Suprapubic skin (tissue), 4 donors: ENCODE data around the gene KRT33A. TPM values are rescaled to one million over a fixed set of nuclear protein-coding genes. Genes with fewer than 3 reads are reported as not detected.

ENCODE experiments used
- DNase-seq, 2 donors: peaks; one replicate each; pipeline ENCODE4 v3.0.0-alpha.2; 2019; ENCODE audit warnings: low spot score in 2 of 2
- H3K27ac ChIP-seq: fragments of 200-600 bp; sonication (generic); one replicate; pipeline ENCODE4 v1.5.1; 2019
- H3K27me3 ChIP-seq: fragments of 200-600 bp; sonication (generic); one replicate; pipeline ENCODE4 v1.5.1; 2019
- H3K36me3 ChIP-seq: fragments of 200-600 bp; sonication (generic); one replicate; pipeline ENCODE4 v1.5.1; 2019
- H3K4me1 ChIP-seq: fragments of 200-600 bp; sonication (generic); one replicate; pipeline ENCODE4 v1.5.1; 2019
- H3K4me3 ChIP-seq: fragments of 200-600 bp; sonication (generic); one replicate; pipeline ENCODE4 v1.5.1; 2019; ENCODE audit warnings: mild to moderate bottlenecking
- H3K9me3 ChIP-seq: fragments of 200-600 bp; sonication (generic); one replicate; pipeline ENCODE4 v1.5.1; 2019
- EP300 ChIP-seq: sonication (generic); formaldehyde crosslinking; IDR thresholded peaks from one replicate; pipeline ENCODE4 v1.6.1; 2017; ENCODE audit warnings: antibody characterized with exemption
- POLR2A ChIP-seq, 2 donors: fragments of 450-650 bp; IDR thresholded peaks; one replicate each; pipeline ENCODE4 v1.6.1; 2017; ENCODE audit warnings: antibody characterized with exemption in 2 of 2, mild to moderate bottlenecking in 2 of 2, moderate library complexity in 2 of 2
- POLR2AphosphoS5 ChIP-seq, 3 donors: sonication (generic); formaldehyde crosslinking; IDR thresholded peaks; one replicate each; pipeline ENCODE4 v1.6.1; 2017; ENCODE audit warnings: antibody characterized with exemption in 3 of 3
- WGBS: methylation state at CpG from one replicate; pipeline ENCODE4 v1.1.5; 2018; 5-methylcytosine and 5-hydroxymethylcytosine counted together
- total RNA-seq, 4 donors: library from RNA; depleted of rRNA; stranded (reverse); fragments of >200 nt; gene quantifications; one replicate each; pipeline ENCODE4 v1.1.0, GENCODE V29; 2016
- TF ChIP-seq, protein P1 (sequence below), 2 donors: fragments of 200-600 bp in 1 of 2; fragments of 450-650 bp in 1 of 2; sonication (generic) in 1 of 2; IDR thresholded peaks; one replicate each; pipeline ENCODE4 v1.5.1; 2016 to 2019; ENCODE audit warnings: antibody characterized with exemption in 2 of 2, mild to moderate bottlenecking in 1 of 2, moderate library complexity in 1 of 2

Gene KRT33A
- total RNA-seq, 4 donors from 2014 or later, result 1.2 to 144 (median 8.3) TPM

DNA sequence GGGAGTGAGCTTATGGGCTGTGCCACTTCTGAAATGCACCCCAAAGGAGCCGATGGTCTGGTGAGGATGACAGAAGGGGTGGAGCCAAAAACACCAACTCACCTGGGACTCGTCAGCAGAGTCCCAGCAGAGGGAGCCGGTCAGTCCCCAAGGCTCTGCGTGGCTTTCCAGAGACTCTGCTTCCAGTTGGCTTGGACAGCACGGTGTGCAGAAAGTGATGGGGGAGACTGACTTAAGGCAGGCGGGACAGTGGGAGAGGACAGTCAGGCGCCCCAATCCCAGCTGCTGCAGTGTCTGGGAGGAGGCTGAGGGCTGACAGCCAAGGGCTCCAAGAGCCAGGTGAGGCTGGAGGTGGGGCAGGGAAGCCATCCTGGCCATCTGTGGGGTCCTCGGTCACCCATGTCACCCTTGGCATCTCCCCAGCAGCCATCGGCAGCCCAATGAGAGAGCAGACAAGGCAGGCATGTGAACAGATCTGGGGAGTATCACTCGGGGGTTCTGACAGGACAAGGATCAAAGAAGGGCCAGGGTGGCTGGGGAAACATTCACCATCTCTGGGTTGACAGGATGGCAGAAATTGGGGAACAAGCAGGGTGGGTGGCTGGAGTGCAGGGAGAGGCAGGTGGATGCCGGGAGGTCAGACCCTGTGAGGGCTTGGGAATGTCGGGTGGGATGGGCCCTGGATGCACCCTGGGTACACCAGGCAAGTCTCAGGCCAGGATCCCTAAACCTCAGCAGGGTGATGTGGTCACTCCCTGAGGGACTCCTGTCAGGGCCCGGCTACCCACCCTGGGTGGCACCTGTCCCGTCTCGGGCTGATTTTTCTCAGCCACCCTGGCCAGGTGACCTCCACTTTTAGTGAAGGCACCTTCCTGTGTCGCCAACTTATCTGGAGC is 26.2 kb downstream of the KRT33A start:
- H3K4me1 ChIP-seq, result peaks cover 4% of the 10 kb centered on the region
- no peak for TF ChIP-seq POLR2A (IDR thresholded peaks at IDR 0.05)
- no peak for TF ChIP-seq EP300
- TF ChIP-seq POLR2AphosphoS5 (IDR thresholded peaks at IDR 0.05), result no peak
- TF ChIP-seq, protein P1, sequence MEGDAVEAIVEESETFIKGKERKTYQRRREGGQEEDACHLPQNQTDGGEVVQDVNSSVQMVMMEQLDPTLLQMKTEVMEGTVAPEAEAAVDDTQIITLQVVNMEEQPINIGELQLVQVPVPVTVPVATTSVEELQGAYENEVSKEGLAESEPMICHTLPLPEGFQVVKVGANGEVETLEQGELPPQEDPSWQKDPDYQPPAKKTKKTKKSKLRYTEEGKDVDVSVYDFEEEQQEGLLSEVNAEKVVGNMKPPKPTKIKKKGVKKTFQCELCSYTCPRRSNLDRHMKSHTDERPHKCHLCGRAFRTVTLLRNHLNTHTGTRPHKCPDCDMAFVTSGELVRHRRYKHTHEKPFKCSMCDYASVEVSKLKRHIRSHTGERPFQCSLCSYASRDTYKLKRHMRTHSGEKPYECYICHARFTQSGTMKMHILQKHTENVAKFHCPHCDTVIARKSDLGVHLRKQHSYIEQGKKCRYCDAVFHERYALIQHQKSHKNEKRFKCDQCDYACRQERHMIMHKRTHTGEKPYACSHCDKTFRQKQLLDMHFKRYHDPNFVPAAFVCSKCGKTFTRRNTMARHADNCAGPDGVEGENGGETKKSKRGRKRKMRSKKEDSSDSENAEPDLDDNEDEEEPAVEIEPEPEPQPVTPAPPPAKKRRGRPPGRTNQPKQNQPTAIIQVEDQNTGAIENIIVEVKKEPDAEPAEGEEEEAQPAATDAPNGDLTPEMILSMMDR (IDR thresholded peaks at IDR 0.05), result peak in 1 of 2 donors; percentile 21
- H3K27ac ChIP-seq, result no peak overlapping the region
- WGBS, result 71% methylated on average over 15 of the region's 16 CpGs
- no peaks in the 10 kb centered on the region for H3K36me3 ChIP-seq
- no peak for DNase-seq
- H3K27me3 ChIP-seq, result no peaks in the 10 kb centered on the region
- no peaks in the 10 kb centered on the region for H3K9me3 ChIP-seq
- H3K4me3 ChIP-seq, result no peak overlapping the region

DNA sequence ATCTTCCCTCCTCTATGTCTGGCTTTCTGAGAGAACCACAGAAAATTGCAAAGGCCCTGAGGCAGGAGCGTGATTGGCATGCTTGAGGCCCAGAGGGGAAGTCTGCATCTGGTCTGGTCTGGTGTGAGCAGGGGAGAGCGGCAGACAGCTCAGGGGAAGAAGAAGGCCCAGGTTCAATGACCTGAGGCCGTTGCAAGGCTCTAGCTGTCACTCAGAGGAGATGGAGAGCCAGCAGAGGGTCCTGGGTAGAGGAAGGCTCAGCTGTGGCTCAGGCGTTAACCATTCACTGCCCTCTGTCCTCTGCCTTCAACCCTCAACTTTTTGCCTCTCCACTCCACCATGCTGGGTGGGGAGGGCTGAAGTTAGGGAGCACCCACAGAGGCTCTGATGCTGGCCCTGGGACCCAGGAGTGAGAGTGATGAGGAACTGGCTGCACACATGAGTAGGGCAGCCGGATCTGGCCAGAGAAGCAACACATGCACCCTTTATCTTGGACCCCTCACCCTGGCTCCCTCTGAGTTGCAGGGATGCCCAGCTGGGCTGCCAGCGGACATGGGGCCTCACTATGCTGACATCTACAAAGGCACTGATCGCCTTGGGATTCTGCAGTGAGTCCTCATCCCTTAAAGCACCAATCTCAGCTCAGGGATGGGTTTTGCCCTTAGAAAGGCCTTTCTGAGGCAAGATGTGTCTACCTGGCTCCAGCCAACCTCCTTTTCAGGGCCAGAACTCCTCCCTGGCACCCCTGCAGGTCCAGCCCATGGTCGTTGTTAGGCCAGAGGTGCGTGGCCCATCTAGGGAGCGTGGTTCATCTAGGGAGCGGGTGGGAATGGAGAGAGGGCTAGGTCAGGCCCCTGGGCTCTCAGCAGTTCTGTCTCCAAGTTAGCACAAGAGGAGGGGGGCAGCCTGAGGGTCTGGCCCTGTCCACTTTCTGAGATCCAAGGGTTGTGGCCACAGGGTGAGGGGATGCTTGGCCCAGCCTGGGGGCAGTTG is 27.4 kb downstream of the KRT33A start:
- no peak overlapping the region for H3K27ac ChIP-seq
- H3K36me3 ChIP-seq, result no peaks in the 10 kb centered on the region
- H3K27me3 ChIP-seq, result no peaks in the 10 kb centered on the region
- no peak overlapping the region for H3K4me3 ChIP-seq
- H3K4me1 ChIP-seq, result peaks cover 4% of the 10 kb centered on the region
- H3K9me3 ChIP-seq, result no peaks in the 10 kb centered on the region
- DNase-seq, result no peak
- 89% methylated on average over 6 of the region's 11 CpGs for WGBS
- TF ChIP-seq EP300, result no peak
- no peak for TF ChIP-seq POLR2A (IDR thresholded peaks at IDR 0.05)
- TF ChIP-seq POLR2AphosphoS5 (IDR thresholded peaks at IDR 0.05), result no peak
- TF ChIP-seq, protein P1 (IDR thresholded peaks at IDR 0.05), result no peak

DNA sequence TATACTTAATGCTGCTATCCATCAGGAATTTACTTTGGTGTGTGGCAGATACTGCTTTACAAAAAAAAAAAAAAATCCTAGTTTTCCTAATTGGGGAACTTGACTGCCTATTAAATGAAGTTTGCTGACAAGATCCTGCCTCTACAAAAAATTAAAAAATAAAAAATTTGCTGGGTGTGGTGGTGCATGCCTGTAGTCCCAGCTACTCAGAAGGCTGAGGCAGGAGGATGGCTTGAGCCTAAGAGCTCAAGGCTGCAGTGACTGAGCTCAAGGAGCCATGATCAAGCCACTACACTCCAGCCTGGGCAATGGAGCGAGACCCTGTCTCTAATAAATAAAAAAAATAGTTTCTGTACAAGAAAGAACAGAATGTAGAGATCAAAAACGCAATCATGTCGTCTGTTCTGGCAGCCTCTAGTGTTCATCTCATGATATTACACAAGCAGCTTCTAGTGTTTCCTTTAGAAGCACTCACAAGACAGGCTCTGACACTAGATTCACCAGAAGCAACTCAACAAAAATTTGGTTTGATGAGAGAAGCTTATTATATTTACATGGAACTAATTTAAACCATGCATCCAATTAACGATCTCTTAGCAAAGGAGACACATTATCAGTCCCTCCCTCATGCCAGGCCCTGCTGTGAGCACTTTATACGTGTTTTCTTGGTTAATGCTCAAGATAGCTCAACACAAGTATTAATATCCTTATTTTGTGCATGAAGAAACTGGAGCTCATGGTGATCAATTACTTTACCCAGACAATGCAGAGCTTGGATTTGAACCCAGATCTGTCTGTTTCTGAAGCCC is 28.3 kb downstream of the KRT33A start:
- Histone ChIP-seq H3K4me1 (peaks cover 4% of the 10 kb centered on the region), H3K9me3 (no peaks in the 10 kb centered on the region), H3K36me3 (no peaks in the 10 kb centered on the region), H3K4me3 (no peak overlapping the region), H3K27me3 (no peaks in the 10 kb centered on the region), H3K27ac (no peak overlapping the region)
- no peak for TF ChIP-seq POLR2A (IDR thresholded peaks at IDR 0.05)
- TF ChIP-seq, protein P1 (IDR thresholded peaks at IDR 0.05), result peak; percentile 58 to 76
- TF ChIP-seq POLR2AphosphoS5 (IDR thresholded peaks at IDR 0.05), result no peak
- 23% methylated on average over 5 of the region's 5 CpGs for WGBS
- no peak for DNase-seq

DNA sequence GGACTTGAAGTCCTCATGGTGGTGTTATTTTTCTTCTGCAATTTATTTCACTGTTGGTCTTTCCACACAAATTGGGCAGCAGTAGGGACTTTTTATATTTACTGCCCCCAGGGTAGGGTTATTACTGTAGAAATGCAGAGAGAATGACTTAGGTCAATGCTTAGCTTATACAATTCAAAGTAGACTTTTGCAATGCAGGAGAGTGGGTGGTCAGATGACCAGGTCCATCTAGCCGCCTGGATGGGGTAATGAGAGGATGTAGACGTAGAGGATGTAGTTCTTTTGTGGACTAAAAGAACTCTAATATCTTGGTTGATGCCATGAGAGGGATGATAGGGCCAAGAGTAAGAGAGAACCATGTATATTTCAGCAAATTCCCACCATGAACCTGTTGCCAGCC is 32.4 kb downstream of the KRT33A start:
- Histone ChIP-seq H3K9me3 (no peaks in the 10 kb centered on the region), H3K36me3 (no peaks in the 10 kb centered on the region), H3K27me3 (peaks cover 8% of the 10 kb centered on the region), H3K4me3 (no peak overlapping the region), H3K27ac (no peak overlapping the region), H3K4me1 (peaks cover 4% of the 10 kb centered on the region)
- whole genome bisulfite sequencing, result 47% methylated on average over 2 of the region's 2 CpGs
- TF ChIP-seq EP300 (no peak), POLR2A (IDR thresholded peaks at IDR 0.05) (no peak), POLR2AphosphoS5 (IDR thresholded peaks at IDR 0.05) (no peak)
- DNase-seq, result no peak

DNA sequence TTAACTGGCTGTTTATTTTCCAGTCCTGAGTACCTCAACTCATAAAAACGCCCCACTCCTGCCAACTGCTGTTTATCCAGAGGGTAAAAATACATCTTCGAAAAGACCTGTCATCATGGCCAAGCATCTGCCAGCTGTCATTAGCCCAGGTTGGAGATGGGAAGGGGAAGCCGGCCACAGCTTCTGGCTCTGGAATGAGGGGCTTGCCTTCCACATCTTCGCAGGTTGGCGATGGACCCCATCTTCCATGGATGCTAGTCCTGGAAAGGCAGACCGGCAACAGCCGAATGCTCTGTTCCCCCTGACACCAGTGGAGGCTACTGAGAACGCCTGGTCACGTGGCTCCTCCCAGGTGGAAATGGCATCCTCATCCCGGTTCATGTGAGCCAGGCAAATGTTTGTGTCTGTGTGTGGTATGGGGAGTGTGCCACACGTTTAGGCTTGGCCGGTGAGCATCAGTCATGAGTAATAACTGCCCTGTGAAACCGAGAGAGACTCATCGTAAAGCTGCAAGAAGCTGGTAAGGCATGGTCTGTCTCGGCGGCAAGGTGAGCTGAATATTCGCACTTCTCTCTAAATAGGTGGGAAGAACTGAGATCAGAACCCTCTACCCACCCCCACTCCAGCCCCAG is 34.7 kb downstream of the KRT33A start:
- no peak for DNase-seq
- Histone ChIP-seq H3K9me3 (no peaks in the 10 kb centered on the region), H3K4me3 (no peak overlapping the region), H3K27ac (no peak overlapping the region), H3K27me3 (peaks cover 8% of the 10 kb centered on the region), H3K4me1 (no peaks in the 10 kb centered on the region), H3K36me3 (no peaks in the 10 kb centered on the region)
- WGBS, result 80% methylated on average over 17 of the region's 17 CpGs
- TF ChIP-seq POLR2AphosphoS5 (IDR thresholded peaks at IDR 0.05), result no peak
